Left ventricle myocardium inferior (tissue), 1 donor: Measurements from ENCODE around the gene NRG4. TPM values are rescaled to one million over a fixed set of nuclear protein-coding genes. Genes with fewer than 3 reads are reported as not detected.

ENCODE experiments used
- DNase-seq: peaks from one replicate; pipeline ENCODE4 v3.0.0-alpha.2; 2020
- H3K27ac ChIP-seq: fragments of 200-600 bp; replicated peaks from 2 replicates; pipeline ENCODE4 v1.8.0; 2021
- H3K27me3 ChIP-seq: fragments of 200-600 bp; 2 replicates; pipeline ENCODE4 v1.8.0; 2021; ENCODE audit warnings: low read depth
- H3K36me3 ChIP-seq: fragments of 200-600 bp; 2 replicates; pipeline ENCODE4 v1.8.0; 2021
- H3K4me1 ChIP-seq: fragments of 200-600 bp; 2 replicates; pipeline ENCODE4 v1.8.0; 2021
- H3K4me3 ChIP-seq: fragments of 200-600 bp; 2 replicates; pipeline ENCODE4 v1.8.0; 2021; ENCODE audit warnings: mild to moderate bottlenecking, moderate library complexity
- H3K9me3 ChIP-seq: fragments of 200-600 bp; replicated peaks from 2 replicates; pipeline ENCODE4 v1.8.0; 2021
- intact Hi-C: fragments of 100-400 bp; cut with micrococcal nuclease; formaldehyde crosslinking; loops from one replicate; pipeline ENCODE4 v1.11.0; 2022
- total RNA-seq: library from RNA; stranded (reverse); fragmentation: NEBNext Ultra II Directional; extraction: Animal tissue kit (Norgen Biotek cat#: 25700); gene quantifications from one replicate; pipeline ENCODE4 v1.2.1, GENCODE V29; 2021
- TF ChIP-seq, protein P1 (sequence below): fragments of 200-600 bp; IDR thresholded peaks from 2 replicates; pipeline ENCODE4 v1.8.0; 2021; ENCODE audit warnings: antibody characterized with exemption, mild to moderate bottlenecking, borderline replicate concordance
- donor health status: DM: no; HTN: yes; CAD: no; lungs with severe emphysema.

NRG4 gene
- total RNA-seq, 1 donor from 2014 or later, result not detected

- H3K4me1 ChIP-seq, result no peaks in the 10 kb centered on the region
- TF ChIP-seq, protein P1, sequence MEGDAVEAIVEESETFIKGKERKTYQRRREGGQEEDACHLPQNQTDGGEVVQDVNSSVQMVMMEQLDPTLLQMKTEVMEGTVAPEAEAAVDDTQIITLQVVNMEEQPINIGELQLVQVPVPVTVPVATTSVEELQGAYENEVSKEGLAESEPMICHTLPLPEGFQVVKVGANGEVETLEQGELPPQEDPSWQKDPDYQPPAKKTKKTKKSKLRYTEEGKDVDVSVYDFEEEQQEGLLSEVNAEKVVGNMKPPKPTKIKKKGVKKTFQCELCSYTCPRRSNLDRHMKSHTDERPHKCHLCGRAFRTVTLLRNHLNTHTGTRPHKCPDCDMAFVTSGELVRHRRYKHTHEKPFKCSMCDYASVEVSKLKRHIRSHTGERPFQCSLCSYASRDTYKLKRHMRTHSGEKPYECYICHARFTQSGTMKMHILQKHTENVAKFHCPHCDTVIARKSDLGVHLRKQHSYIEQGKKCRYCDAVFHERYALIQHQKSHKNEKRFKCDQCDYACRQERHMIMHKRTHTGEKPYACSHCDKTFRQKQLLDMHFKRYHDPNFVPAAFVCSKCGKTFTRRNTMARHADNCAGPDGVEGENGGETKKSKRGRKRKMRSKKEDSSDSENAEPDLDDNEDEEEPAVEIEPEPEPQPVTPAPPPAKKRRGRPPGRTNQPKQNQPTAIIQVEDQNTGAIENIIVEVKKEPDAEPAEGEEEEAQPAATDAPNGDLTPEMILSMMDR, result no peak
- H3K27ac ChIP-seq, result no peak overlapping the region
- DNase-seq, result no peak
- no peaks in the 10 kb centered on the region for H3K36me3 ChIP-seq
- peaks cover 10% of the 10 kb centered on the region for H3K9me3 ChIP-seq
- H3K4me3 ChIP-seq, result no peak overlapping the region
- H3K27me3 ChIP-seq, result peaks cover 4% of the 10 kb centered on the region
- intact Hi-C loops, result no loop called here
These were observed 46.2 kb downstream of the NRG4 start for GRCh38 chr15:75966073-75966472.

DNA sequence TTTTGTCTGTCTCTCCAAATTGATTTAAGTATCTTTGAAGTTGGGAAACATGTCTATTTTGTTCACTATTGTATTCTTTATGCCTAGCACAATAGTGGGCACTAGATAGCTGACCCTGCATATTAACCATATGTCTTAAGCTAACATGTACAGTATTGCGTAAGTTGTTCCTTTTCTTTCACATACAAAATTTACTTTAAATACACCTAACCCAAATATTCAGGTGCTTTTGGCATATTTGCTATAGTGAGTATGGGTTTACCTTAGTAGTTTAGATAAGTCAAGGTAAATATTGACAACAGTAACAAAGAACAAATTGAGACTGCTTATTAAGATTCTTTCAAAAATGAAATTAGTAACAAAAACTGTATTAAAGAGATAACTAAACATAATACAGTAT lies 50.9 kb downstream of the NRG4 start:
- H3K4me3 ChIP-seq, result no peak overlapping the region
- no peaks in the 10 kb centered on the region for H3K4me1 ChIP-seq
- DNase-seq, result no peak
- H3K36me3 ChIP-seq, result no peaks in the 10 kb centered on the region
- peaks cover 11% of the 10 kb centered on the region for H3K27me3 ChIP-seq
- peaks cover 10% of the 10 kb centered on the region for H3K9me3 ChIP-seq
- TF ChIP-seq, protein P1, result no peak
- H3K27ac ChIP-seq, result no peak overlapping the region
- intact Hi-C loops, result no loop called here

- intact Hi-C loops, result no loop called here
- H3K4me3 ChIP-seq, result no peak overlapping the region
- TF ChIP-seq, protein P1, result no peak
- H3K36me3 ChIP-seq, result no peaks in the 10 kb centered on the region
- H3K9me3 ChIP-seq, result no peaks in the 10 kb centered on the region
- peaks cover 62% of the 10 kb centered on the region for H3K27me3 ChIP-seq
- no peaks in the 10 kb centered on the region for H3K4me1 ChIP-seq
- no peak overlapping the region for H3K27ac ChIP-seq
- DNase-seq, result no peak
These were observed 56.5 kb downstream of the NRG4 start for GRCh38 chr15:75955720-75956119.

GRCh38 chr15:75952525-75952924 lies 59.7 kb downstream of the NRG4 start:
- Histone ChIP-seq H3K36me3 (no peaks in the 10 kb centered on the region), H3K27ac (no peak overlapping the region), H3K9me3 (no peaks in the 10 kb centered on the region), H3K4me1 (no peaks in the 10 kb centered on the region), H3K27me3 (peaks cover 85% of the 10 kb centered on the region), H3K4me3 (no peak overlapping the region)
- intact Hi-C loops, result no loop called here
- TF ChIP-seq, protein P1, result no peak
- DNase-seq, result no peak

DNA sequence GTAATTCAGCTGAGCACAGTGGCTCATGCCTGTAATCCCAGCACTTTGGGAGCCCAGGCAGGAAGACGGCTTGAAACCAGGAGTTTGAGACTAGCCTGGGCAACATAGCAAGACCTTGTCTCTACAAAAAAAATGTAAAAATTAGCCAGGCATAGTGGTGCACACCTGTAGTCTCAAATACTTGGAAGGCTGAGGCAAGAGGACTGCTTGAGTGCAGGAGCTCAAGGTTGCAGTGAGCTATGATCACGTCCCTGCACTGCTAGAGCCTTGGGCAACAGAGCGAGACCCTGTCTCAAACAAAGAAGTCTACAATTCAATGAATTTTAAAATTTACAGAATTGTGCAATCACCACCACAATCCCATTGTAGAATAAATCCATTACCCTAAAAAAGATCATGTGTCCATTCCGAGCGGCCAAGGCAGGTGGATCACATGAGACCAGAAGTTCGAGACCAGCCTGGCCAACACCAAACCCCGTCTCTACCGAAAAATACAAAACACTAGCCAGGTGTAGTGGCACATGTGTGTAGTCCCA lies 63.4 kb downstream of the NRG4 start:
- intact Hi-C loops, result no loop called here
- TF ChIP-seq, protein P1, result no peak

More for the DNA sequence above, 63.4 kb downstream of the NRG4 start:
- Histone ChIP-seq H3K27me3 (peaks cover 80% of the 10 kb centered on the region), H3K9me3 (no peaks in the 10 kb centered on the region), H3K36me3 (no peaks in the 10 kb centered on the region), H3K27ac (no peak overlapping the region), H3K4me3 (no peak overlapping the region), H3K4me1 (no peaks in the 10 kb centered on the region)
- no peak for DNase-seq
